Endothelial cell of coronary artery (primary cell): Measurements from ENCODE around the gene COL4A1. TPM values are rescaled to one million over a fixed set of nuclear protein-coding genes. Genes with fewer than 3 reads are reported as not detected.

ENCODE experiments used
- total RNA-seq: library from RNA; depleted of rRNA; stranded (reverse); fragments of >200 nt; gene quantifications from 2 replicates; pipeline ENCODE4 v1.2.3, GENCODE V29; 2014

COL4A1 gene
- total RNA-seq, result 564 and 1,049 TPM in 2 replicates

DNA sequence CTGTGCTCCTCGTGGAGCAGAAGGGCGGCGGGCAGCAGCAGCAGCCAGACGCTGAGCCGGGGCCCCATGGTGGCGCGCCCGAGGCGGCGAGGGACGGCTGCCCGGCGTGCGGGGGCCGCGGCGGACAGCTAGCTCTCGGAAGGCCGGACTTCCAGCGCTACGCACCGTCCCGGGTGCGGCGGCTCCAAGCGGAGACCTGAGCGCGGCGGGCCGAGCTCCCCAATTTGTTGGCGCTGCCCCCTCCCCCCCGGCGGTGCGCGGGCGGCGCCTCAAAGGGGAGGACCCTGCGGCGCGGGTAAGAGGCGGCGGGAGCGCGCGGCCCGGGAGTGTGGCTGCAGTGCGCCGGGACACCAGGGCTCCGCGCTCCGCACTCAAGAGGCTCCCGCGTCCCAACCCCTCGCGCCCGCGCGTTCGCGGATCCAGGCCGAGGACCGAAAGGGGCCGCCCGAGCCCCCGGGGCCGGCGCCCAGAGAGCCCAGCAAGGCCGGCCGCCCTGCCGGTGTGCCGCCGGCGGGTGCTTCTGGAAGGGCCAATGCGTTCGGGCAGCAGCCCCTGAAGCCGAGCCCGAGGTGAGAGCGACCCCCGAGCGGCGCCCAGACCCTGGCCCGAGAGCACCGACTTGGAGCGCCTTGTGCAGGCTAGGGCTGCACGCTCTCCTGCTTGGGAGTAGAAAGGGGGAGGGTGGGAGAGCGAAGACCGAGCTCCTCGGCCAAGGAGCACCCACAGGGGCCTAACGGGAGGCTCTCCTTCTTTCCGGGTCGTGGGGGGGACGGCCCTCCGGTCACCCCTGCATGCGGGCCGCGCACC lies at the start of gene COL4A1, which contains the start of gene COL4A2:
TSS of gene COL4A1 (minus strand) at position 198 of the 807 bp plus-strand sequence. CDS start at position 68, 130 bp downstream.
TSS of gene COL4A2 (plus strand) at position 325 of the 807 bp plus-strand sequence. CDS start 620 bp downstream, outside the sequence.

Other genes with a start within 250 kb of the COL4A1 start
- gene COL4A2, start 127 bp upstream of the COL4A1 start, total RNA-seq, result 481 and 1,014 TPM in 2 replicates